Liver (tissue), 3 donors: ENCODE measurements around the gene ANTXR1.

Experiments
- ATF3 ChIP-seq: IDR thresholded peaks from 2 replicates; pipeline ENCODE4 v1.6.1; 2016; ENCODE audit warnings: antibody characterized with exemption
- EGR1 ChIP-seq, 2 donors: IDR thresholded peaks; 2 replicates each; pipeline ENCODE4 v1.6.1; 2016 to 2018; ENCODE audit warnings: antibody characterized with exemption in 2 of 2, low read depth in 2 of 2
- FOXA2 ChIP-seq: IDR thresholded peaks from 2 replicates; pipeline ENCODE4 v1.6.1; 2016; ENCODE audit warnings: antibody characterized with exemption
- GABPA ChIP-seq, 2 donors: IDR thresholded peaks in 1 of 2; conservative IDR thresholded peaks in 1 of 2; 2 replicates each; pipeline ENCODE4 v1.6.1; 2016; ENCODE audit warnings: antibody characterized with exemption in 2 of 2, mild to moderate bottlenecking in 1 of 2, moderate library complexity in 1 of 2
- JUND ChIP-seq, 2 donors: IDR thresholded peaks; 2 replicates each; pipeline ENCODE4 v1.6.1; 2016; ENCODE audit warnings: antibody characterized with exemption in 2 of 2
- MAX ChIP-seq: IDR thresholded peaks from 2 replicates; pipeline ENCODE4 v1.6.1; 2016; ENCODE audit warnings: antibody characterized with exemption
- RAD21 ChIP-seq, 2 donors: IDR thresholded peaks; 2 replicates each; pipeline ENCODE4 v1.6.1; 2016; ENCODE audit warnings: antibody characterized with exemption in 2 of 2, mild to moderate bottlenecking in 2 of 2
- REST ChIP-seq: IDR thresholded peaks from 2 replicates; pipeline ENCODE4 v1.6.1; 2016; ENCODE audit warnings: antibody characterized with exemption, mild to moderate bottlenecking
- RXRA ChIP-seq, 2 donors: IDR thresholded peaks; 2 replicates each; pipeline ENCODE4 v1.6.1; 2017 to 2018; ENCODE audit warnings: antibody characterized with exemption in 2 of 2, mild to moderate bottlenecking in 1 of 2
- SP1 ChIP-seq: IDR thresholded peaks from 2 replicates; pipeline ENCODE4 v1.6.1; 2018; ENCODE audit warnings: antibody characterized with exemption, mild to moderate bottlenecking
- TAF1 ChIP-seq: conservative IDR thresholded peaks from 2 replicates; pipeline ENCODE4 v1.6.1; 2016; ENCODE audit warnings: antibody characterized with exemption, mild to moderate bottlenecking
- YY1 ChIP-seq: IDR thresholded peaks from 2 replicates; pipeline ENCODE4 v1.6.1; 2016; ENCODE audit warnings: antibody characterized with exemption, mild to moderate bottlenecking
- TF ChIP-seq, protein P1 (sequence below): fragments of 150-350 bp; IDR thresholded peaks from 2 replicates; pipeline ENCODE4 v1.5.1; 2017; ENCODE audit warnings: improper control_type of control experiment, low read depth, low read length; ENCODE audit not compliant: missing input control
- TF ChIP-seq, protein P2 (sequence below): IDR thresholded peaks from 2 replicates; pipeline ENCODE4 v1.6.1; 2016; ENCODE audit warnings: antibody characterized with exemption
- donor health status: healthy.
- donor health status: healthy.

- TF ChIP-seq, protein P1, sequence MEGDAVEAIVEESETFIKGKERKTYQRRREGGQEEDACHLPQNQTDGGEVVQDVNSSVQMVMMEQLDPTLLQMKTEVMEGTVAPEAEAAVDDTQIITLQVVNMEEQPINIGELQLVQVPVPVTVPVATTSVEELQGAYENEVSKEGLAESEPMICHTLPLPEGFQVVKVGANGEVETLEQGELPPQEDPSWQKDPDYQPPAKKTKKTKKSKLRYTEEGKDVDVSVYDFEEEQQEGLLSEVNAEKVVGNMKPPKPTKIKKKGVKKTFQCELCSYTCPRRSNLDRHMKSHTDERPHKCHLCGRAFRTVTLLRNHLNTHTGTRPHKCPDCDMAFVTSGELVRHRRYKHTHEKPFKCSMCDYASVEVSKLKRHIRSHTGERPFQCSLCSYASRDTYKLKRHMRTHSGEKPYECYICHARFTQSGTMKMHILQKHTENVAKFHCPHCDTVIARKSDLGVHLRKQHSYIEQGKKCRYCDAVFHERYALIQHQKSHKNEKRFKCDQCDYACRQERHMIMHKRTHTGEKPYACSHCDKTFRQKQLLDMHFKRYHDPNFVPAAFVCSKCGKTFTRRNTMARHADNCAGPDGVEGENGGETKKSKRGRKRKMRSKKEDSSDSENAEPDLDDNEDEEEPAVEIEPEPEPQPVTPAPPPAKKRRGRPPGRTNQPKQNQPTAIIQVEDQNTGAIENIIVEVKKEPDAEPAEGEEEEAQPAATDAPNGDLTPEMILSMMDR = no peak
- TF ChIP-seq, protein P2, sequence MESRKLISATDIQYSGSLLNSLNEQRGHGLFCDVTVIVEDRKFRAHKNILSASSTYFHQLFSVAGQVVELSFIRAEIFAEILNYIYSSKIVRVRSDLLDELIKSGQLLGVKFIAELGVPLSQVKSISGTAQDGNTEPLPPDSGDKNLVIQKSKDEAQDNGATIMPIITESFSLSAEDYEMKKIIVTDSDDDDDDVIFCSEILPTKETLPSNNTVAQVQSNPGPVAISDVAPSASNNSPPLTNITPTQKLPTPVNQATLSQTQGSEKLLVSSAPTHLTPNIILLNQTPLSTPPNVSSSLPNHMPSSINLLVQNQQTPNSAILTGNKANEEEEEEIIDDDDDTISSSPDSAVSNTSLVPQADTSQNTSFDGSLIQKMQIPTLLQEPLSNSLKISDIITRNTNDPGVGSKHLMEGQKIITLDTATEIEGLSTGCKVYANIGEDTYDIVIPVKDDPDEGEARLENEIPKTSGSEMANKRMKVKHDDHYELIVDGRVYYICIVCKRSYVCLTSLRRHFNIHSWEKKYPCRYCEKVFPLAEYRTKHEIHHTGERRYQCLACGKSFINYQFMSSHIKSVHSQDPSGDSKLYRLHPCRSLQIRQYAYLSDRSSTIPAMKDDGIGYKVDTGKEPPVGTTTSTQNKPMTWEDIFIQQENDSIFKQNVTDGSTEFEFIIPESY = no peak
- TF ChIP-seq RXRA (IDR thresholded peaks at IDR 0.05) (no peak), EGR1 (IDR thresholded peaks at IDR 0.05; ENCODE audit: low read depth in 2 of 2) (no peak), ATF3 (no peak), JUND (IDR thresholded peaks at IDR 0.05) (no peak), TAF1 (no peak), MAX (no peak), GABPA (IDR thresholded peaks at IDR 0.05 in 1 of 2, conservative IDR thresholded peaks at IDR 0.05 in 1 of 2) (no peak), RAD21 (IDR thresholded peaks at IDR 0.05) (no peak), SP1 (no peak), YY1 (no peak), FOXA2 (no peak), REST (no peak)
Observed at GRCh38 chr2:69067866-69068265, 54.9 kb downstream of the ANTXR1 start.
